Thyroid gland (tissue), 4 donors: ENCODE data around the gene PEX12.

Experiments
- CTCF ChIP-seq, 6 experiments: fragments of 200-600 bp in 3 of 6; fragments of 450-650 bp in 3 of 6; sonication (generic) in 3 of 6; IDR thresholded peaks; one replicate each; pipeline ENCODE4 v1.5.1; 2016 to 2019; ENCODE audit warnings: antibody characterized with exemption in 6 of 6, mild to moderate bottlenecking in 2 of 6, inconsistent platforms in 1 of 6, moderate library complexity in 1 of 6
- POLR2A ChIP-seq, 2 donors: fragments of 450-650 bp; IDR thresholded peaks; one replicate each; pipeline ENCODE4 v1.6.1; 2017; ENCODE audit warnings: antibody characterized with exemption in 2 of 2, mild to moderate bottlenecking in 2 of 2, moderate library complexity in 1 of 2

- TF ChIP-seq POLR2A (IDR thresholded peaks at IDR 0.05), result no peak
- TF ChIP-seq CTCF (IDR thresholded peaks at IDR 0.05), result no peak
Observed at GRCh38 chr17:35627417-35627816, 49.0 kb upstream of the PEX12 start.
